Renal pelvis (tissue), 12 donors: ENCODE measurements around the gene ITGB1BP2. TPM values are rescaled to one million over a fixed set of nuclear protein-coding genes. Genes with fewer than 3 reads are reported as not detected.
A peak's percentile ranks its signal among the peaks of the same experiment; 100 is the strongest.
"Not testable (repeated sequence)": the region's sequence is repeated elsewhere in the genome, so short reads cannot be mapped to it uniquely, and the experiment has no call there.

Source experiments
- DNase-seq: peaks from one replicate; pipeline ENCODE4 v3.0.0-alpha.2; 2013
- long read RNA-seq, 16 experiments: transcript quantifications; one replicate each; lab custom pipeline, GENCODE V29; 2026
- polyA plus RNA-seq, 3 donors: library from polyadenylated mRNA; unstranded; fragments of 120-200 nt; gene quantifications; one replicate each; pipeline ENCODE4 v1.2.1, GENCODE V29; 2013; ENCODE audit not compliant: insufficient read length in 3 of 3

ITGB1BP2 gene
- 1 to 10 TPM; 1.3 to 2.1 (median 1.6) TPM for polyA plus RNA-seq
- long read RNA-seq, donor 1 = 0 reads
- long read RNA-seq, donor 2, partial matches to known transcripts = 0 of 1 reads
- long read RNA-seq, donor 2, other reads (novel, unspliced or antisense) = 0 of 1 reads
- long read RNA-seq, donor 3, partial matches to known transcripts = 0 of 1 reads
- long read RNA-seq, donor 3, other reads (novel, unspliced or antisense) = 0 of 1 reads
- long read RNA-seq, donor 4 = 0 reads
- long read RNA-seq, donor 5 = 0 reads
- long read RNA-seq, donor 6 = 0 reads
- long read RNA-seq, donor 7 = 0 reads
- long read RNA-seq, donor 8, partial matches to known transcripts = 0 of 1 reads
- long read RNA-seq, donor 8, other reads (novel, unspliced or antisense) = 0 of 1 reads
- long read RNA-seq, donor 9 = 0 reads
- long read RNA-seq, donor 10 = 0 reads
- long read RNA-seq, donor 11 = 0 reads
- long read RNA-seq, donor 12 = 0 reads
- long read RNA-seq, donor 13 = 0 reads
- long read RNA-seq, donor 14 = 0 reads
- long read RNA-seq, donor 15 = 0 reads
- long read RNA-seq, donor 16 = 0 reads

DNA sequence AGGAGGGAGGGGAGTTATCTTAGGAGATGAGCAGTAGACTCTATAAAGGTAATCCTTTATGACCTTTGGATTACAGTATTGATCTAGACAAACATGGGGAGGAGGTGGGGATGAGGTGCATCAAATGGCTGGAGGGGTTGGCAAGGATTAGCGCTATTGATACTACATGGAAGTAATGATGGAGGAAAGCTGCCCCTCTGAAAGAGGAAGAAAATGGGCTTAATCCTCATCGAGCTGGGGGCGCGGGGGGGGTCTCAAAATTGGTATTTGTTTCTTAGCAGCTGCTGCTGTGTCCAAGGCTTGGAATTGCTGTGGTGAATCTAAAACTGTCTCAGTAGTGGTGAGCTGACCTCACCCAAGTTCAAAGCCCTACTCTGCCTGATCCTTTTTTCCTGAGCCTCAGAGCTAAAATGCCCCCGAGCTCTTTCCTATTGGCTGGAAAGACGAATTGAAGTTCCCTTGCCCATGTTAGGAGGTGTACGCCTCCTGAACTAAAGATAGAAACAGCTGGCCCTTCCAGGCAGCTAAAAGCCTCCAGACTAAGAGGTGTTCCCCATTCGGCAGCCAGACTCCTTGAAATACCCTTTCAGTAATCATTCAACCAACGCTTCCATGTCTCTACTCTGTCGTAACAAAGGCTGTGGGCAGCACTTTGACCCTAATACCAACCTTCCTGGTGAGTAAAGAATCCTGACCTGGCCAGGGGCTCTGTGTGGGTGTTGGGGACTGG, at the start of gene ITGB1BP2:
Gene ITGB1BP2, plus strand, starts transcription at position 556 of the 730 bp plus-strand sequence. Its CDS starts 57 bp downstream, at position 613.
- no peak for DNase-seq

DNA sequence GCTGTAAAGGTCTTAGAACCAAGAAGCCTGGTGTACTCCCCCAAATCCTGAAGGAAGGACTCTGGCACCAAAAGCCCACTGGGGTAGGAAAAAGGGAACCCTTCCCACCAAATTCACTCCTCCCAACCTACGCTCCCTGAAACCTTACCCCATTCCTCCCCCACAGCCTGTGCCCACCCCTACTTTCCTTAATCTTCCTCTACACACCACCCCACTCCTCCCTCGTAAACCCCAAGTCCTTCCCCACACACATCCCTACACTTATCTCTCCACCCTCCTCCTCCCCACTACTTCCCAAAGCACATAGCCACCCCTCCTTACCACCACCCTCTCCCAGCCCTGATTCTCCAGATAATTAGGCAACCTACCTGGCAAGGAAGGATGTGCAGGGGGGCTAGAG, 49.3 kb upstream of the ITGB1BP2 start:
- no peak for DNase-seq

DNA sequence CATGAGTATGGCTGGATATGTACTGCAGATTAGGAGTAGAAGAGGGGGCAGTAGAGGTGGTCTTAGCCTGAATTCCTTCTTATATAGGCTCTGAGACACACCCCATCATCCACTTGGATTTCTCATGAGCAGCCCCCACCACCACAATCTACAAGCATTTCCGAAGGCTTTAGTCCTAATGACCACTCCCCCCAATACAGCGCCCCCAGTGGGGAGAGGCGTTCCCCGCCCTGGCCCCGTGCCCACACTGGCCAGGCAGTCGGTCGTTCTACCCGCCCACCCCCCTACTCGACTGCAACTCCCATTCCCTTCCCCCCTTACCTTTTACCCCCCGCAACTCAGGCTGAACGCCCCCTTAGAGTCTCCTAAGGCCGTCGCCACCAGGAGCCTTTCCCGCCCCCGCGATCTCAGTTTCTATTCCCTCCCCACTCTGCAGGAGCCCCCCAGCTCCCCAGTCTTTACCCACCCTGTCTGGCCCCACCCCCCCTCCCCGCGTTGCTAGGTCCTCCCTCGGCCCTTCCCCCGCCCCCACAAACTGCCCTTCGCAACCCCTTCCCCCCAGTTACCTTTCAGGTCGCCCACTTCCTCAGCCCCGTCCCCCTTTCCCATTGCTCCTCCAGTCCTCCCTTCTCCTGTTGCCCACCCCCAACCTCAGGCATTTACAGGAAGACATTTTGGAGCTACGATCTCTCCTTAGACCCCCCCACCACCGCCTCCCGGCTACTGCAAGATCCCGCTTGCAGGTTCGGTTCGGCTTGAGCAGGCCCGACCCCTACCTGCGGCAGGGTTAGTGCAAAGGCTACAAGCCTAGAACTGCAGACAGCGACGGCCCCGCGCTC, 48.1 kb upstream of the ITGB1BP2 start:
- DNase-seq = peak; percentile 50

DNA sequence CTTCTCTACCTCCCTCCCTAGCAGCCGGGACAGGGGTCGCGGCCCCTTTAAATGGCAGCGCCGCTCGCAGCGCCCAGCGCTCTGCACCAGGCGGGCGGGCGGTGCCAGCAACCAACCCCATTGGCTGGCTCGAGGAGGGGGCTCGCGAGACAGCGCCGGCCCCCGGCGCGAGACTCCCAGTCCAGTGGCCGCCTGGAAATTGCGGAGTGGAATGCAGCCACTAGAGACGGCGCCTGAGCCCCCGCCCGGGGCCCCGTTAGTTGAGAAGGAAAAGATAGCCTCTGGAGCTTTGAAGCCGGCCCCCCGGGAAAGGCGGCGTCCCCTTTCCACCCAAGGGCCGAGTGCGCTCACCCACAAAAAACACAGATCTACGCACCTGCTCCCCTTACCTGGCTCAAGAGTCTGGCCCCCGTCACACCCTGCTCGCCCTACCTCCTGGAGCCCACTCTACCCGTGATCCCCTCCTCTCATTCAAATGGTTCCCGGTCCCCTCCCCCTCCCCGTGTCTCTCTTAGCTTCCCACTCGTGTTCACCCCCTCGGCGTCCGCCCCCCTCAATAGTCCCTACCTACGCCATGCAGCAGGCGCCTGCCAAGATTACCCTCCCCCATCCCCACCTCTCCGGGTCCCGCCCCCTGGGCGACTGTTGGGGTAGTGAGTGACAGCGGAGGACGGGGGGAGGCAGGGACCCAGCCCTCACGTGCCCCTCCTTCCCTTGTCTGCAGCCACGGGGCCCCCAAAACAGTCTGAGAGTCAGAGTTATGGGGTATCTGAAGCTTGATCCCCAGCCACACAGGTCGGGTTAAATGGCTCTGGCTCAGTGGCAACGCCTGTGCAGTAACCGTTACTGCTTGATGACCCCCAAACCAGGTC, 47.2 kb upstream of the ITGB1BP2 start, which contains the start of gene ZMYM3:
Gene ZMYM3, minus strand, starts transcription at position 49 of the 872 bp plus-strand sequence. CDS start 885 bp downstream, outside the sequence.
- peak; percentile 86 for DNase-seq

DNA sequence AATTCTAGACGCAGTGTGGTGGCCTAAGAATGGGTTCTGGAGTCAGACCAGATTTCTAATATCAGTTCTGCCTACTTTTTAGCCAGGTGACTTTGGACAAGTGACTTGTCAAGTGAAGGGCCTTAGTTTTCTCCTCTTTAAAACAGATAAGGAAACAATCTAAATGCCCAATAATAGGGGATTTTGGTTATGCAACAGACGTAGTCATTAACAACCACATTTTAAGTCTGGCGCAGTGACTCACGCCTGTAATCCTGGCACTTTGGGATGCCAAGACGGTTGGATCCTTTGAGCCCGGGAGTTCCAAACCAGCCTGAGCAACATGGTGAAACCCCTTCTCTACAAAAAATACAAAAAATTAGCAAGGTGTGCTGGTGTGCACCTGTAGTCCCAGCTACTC, 45.5 kb upstream of the ITGB1BP2 start:
- DNase-seq = no peak

DNA sequence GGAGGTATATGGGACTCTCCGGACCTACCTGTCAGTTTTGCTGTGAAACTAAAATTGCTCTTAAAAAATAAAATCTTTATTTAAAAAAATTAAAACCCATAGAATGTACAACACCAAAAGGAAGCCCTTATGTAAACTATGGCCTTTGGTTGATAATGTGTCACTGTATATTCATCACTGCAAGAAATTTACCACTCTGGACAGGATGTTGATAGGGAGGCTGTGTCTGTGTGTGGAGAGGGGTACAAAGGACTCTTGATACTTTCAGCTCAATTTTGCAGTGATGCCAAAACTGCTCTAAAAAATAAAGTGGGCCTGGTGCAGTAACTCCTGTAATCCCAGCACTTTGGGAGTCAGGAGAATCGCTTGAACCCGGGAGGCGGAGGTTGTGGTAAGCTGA, 44.7 kb upstream of the ITGB1BP2 start:
- DNase-seq = no peak

DNA sequence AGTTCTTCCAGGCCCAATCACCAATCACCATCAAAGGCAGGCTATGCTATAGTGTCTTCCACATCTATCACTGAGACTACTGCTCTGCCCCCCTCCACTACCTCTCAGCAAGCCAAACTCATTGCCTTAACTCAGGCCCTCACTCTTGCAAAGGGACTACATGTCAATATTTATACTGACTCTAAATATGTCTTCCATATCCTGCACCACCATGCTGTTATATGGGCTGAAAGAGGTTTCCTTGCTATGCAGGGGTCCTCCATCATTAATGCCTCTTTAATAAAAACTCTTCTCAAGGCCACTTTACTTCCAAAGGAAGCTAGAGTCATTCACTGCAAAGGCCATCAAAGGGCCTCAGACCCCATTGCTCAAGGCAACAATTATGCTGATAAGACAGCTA, 32.9 kb upstream of the ITGB1BP2 start:
- DNase-seq = not testable (repeated sequence)

DNA sequence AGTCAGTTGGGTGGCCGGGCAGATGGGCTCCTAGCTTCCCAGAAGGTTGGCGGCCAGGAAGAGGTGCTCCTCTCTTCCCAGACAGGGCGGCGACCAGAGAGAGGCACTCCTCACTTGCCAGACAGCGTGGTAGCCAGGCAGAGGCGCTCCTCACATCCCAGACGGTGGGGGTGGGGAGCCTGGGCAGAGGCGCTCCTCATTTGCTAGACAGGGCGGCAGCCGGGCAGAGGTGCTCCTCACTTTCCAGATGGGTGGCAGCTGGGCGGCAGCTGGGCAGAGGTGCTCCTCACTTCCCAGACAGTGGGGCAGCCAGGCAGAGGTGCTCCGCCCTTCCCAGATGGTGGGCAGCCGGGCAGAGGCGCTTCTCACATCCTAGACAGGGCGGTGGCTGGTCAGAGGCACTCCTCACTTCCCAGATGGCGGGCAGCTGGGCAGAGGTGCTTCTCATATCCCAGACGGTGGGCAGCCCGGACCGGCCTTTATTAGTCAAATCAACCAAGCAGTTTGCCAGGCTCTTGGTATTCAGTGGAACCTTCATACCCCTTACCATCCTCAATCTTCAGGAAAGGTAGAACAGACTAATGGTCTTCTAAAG, 31.7 kb upstream of the ITGB1BP2 start:
- no peak for DNase-seq

DNA sequence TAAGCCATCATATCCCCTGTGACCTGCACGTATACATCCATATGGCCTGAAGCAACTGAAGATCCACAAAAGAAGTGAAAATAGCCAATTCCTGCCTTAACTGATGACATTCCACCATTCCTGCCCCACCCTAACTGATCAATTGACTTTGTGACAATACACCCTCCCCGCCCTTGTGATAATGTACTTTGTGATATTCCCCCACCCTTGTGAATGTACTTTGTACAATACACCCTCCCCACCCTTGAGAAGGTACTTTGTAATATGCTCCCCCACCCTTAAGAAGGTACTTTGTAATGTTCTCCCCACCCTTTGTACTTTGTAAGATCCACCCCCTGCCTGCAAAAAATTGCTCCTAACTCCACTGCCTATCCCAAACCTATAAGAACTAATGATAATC, 29.2 kb upstream of the ITGB1BP2 start:
- DNase-seq = not testable (repeated sequence)

DNA sequence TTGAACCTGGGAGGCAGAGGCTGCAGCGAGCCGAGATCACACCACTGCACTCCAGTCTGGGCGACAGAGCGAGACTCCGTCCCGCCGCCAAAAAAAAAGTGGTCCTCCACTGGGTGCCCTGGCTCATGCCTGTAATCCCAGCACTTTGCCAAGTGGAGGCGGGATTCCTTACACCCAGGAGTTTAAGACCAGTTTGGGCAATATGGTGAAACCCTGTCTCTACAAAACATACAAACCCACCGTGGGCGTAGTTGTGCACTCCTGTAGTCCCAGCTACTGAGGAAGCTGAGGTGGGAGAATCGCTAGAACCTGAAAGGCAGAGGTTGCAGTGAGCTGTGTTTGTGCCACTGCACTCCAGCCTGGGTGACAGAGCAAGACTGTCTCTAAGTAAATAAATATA, 20.2 kb upstream of the ITGB1BP2 start:
- DNase-seq = not testable (repeated sequence)

DNA sequence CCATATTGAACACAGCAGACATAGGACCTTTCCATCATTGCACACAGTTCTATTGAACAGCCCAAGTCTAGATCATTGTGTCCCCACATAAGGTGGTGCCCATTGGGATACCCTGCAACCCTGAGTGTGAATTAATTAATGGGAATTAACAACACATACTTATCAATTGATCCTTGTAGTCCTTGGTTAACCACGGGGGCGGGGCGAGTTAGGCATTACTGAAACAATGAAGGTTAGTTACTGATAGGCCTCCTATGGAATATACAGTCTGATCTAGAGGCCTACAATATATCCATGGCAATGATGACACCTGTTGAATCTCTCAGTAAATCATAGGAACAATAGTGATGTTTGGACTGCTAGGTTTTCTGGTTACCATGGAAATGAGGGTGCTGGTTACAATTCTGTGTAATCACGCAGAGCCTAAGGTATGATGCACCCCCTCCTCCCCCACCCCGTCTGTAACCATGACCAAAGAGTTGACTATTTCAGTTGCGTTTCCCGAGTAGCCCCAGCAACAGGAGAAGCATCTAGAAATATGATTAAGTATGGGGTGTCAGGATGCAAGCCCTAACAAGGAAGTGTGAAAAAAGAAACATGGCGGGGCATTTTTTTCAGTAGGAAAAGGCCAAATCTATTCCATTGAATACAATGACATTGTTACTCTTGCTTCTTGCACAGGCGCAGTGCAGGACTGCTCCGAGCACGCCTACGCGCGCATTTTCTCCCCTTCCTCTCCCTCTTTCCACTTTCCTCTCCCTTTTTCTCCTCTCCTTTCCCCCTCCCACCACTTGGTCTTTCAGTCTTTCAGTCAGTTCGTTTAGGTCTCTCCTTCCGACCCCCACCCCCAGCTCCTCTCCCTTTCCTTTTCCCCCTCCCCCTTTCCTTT, 18.8 kb upstream of the ITGB1BP2 start:
- DNase-seq = no peak

DNA sequence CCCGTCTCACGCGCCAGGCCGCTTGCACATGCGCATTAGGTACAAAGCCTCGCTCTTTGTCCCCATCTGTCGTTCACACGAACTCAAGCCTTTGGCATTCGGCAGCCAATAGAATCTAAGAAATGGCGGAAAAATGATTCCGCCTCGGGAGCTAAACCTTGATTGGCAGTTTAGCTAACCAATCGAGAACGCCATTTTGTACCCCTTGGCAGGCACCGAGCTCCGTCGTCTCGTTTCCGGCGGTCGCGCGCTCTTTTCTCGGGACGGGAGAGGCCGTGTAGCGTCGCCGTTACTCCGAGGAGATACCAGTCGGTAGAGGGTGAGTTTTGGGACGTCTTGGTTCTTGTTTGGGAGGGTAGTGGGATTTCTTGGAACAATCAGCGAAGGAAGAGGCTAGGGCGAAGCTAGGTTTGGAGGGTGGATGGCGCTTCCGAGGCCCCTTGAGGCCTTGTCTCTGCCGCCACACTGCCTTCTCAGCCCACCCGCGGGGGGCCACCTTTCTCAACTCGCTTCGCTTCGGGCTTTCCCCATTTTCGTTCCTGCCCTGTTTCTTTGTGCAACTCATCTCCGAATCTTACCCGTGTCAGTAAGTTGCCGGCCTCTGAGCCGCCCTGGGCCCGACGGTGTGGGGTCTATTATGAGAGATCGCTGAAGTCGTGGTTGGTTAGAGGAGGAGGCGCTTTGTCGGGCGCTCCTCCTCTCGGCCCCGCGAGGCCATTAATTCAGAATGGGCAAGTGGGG, 18.0 kb upstream of the ITGB1BP2 start, which contains the start of gene NONO:
Gene NONO, plus strand, starts transcription at position 233 of the 741 bp plus-strand sequence. CDS start 7,003 bp downstream, outside the sequence.
- DNase-seq = peak; percentile 98

DNA sequence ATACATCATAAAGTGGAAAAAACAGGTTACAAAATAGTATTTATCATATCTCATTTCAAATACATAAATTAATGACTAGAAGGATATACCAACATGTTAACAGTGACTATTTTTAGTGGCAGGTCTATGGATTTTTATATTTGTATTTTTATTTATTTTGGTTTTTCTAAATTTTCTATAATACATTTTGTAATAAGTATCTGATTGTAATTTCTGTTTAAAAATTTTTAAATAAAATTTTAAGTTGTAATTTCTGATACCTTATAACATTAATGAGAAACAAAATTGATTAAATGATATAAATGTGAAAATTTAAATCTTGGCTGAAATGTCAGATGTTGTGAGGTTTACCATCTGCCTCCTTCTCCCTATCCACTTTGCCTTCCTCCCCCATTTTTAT, 15.6 kb upstream of the ITGB1BP2 start:
- no peak for DNase-seq

DNA sequence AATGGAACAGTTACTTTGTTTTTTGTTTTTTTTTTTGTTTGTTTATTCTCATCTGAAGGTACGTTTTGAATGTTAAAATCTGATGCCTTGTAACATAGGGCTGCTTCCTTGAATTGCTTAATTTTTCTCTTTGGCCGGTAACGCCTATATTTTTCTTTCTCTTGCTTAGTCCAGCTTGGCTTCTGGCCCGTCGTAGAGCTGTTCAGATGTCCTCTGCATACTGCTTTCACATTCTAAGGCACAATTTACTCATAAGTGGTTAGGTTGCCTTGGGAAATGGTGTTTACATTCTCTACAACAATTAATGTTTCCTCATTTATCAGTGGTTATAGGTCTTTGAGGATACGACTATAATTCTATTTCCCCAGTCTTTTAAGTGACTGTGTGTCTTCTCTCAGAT, 10.2 kb upstream of the ITGB1BP2 start:
- no peak for DNase-seq

DNA sequence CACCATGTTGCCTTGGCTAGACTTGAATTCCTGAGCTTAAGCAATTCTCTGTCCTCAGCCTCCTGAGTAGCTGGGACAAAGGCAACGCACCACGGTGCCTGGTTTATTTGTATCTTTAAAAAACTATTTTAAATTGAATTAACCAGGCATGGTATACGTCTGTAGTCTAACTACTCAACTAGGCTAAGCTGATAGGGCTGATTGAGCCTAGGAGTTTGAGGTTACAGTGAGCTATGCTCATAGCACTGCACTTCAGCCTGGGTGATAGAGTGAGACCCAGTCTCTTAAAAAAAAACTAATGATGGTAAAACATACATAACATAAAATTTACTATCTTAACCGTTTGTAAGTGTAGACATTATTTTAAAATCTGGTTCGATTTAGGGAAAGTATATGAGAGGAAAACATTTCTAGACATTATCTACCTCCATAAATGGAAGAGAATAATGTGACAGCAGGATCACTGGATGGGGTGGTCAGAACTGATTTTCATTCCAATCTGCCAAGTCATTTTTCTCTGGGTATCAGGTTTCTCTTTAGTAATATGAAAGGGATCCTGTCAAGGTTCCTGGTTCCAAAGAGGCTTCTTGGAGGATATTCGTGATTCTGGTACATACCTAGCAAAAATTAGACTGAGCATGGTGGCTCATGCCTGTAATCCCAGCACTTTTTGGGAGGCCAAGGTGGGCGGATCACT, 8.7 kb upstream of the ITGB1BP2 start:
- DNase-seq = no peak

DNA sequence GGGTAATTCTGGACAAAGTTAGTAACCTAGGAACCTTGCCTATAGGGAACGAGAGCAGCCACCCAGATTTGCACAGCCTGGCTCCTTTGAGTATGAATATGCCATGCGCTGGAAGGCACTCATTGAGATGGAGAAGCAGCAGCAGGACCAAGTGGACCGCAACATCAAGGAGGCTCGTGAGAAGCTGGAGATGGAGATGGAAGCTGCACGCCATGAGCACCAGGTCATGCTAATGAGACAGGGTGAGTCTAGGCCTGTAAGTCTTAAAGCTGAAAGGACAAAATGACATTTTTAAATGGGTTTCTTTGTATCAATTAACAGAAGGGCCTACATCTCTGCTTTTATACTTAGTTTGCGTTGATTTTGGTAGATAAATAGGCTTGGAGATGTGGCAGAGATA, 4.7 kb upstream of the ITGB1BP2 start:
- no peak for DNase-seq

DNA sequence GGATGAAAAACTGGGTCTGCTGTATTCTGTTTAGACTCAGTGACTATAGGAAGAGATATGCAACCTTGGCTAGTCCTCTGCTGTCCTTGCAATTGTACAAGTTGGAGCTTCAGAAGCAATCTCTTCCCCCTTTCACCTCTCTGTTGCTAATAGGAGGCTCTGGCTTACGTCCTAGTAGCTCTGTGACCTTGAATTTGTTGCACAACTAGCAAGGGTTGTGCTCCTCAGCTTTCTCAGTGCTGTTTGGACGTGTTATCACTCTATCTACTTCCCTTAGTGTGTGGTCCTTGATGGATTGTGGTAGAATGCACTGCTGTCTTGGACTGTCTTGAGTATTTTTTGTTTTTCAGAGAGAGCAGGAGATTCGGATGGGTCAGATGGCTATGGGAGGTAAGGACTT, 3.4 kb upstream of the ITGB1BP2 start:
- no peak for DNase-seq

DNA sequence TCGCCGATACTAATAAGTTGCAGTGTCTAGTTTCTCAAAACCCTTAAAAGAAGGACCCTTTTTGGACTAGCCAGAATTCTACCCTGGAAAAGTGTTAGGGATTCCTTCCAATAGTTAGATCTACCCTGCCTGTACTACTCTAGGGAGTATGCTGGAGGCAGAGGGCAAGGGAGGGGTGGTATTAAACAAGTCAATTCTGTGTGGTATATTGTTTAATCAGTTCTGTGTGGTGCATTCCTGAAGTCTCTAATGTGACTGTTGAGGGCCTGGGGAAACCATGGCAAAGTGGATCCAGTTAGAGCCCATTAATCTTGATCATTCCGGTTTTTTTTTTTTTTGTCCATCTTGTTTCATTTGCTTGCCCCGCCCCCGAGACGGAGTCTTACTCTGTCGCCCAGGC, 1.5 kb upstream of the ITGB1BP2 start:
- not testable (repeated sequence) for DNase-seq
